ENCODE results near the gene KCND3.

DNA sequence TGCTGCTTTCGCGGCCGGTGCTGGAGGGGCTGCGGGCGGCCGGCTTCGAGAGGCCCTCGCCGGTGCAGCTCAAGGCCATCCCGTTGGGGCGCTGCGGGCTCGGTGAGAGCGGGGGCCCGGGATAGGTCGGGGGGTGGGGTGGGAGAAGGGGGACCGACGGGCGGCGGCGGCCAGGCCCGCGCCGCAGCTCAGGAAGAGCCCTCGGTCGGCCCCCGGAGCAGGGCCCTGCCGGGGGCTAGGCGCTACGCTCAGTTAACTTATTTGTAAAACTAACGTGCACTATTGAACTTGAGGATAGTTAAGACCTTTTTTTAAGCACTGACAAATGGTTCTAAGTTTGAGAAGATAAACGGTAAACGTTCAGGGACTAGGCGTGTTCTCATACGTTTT lies 233.3 kb downstream of the KCND3 start:
- TF ChIP-seq, protein P1, sequence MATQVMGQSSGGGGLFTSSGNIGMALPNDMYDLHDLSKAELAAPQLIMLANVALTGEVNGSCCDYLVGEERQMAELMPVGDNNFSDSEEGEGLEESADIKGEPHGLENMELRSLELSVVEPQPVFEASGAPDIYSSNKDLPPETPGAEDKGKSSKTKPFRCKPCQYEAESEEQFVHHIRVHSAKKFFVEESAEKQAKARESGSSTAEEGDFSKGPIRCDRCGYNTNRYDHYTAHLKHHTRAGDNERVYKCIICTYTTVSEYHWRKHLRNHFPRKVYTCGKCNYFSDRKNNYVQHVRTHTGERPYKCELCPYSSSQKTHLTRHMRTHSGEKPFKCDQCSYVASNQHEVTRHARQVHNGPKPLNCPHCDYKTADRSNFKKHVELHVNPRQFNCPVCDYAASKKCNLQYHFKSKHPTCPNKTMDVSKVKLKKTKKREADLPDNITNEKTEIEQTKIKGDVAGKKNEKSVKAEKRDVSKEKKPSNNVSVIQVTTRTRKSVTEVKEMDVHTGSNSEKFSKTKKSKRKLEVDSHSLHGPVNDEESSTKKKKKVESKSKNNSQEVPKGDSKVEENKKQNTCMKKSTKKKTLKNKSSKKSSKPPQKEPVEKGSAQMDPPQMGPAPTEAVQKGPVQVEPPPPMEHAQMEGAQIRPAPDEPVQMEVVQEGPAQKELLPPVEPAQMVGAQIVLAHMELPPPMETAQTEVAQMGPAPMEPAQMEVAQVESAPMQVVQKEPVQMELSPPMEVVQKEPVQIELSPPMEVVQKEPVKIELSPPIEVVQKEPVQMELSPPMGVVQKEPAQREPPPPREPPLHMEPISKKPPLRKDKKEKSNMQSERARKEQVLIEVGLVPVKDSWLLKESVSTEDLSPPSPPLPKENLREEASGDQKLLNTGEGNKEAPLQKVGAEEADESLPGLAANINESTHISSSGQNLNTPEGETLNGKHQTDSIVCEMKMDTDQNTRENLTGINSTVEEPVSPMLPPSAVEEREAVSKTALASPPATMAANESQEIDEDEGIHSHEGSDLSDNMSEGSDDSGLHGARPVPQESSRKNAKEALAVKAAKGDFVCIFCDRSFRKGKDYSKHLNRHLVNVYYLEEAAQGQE (IDR thresholded peaks at IDR 0.05; ENCODE audit: insufficient read depth in 1 of 2, low read depth in 2 of 2, low read length in 2 of 2): no peak
- TF ChIP-seq POLR2AphosphoS5 (IDR thresholded peaks at IDR 0.05; ENCODE audit: low read depth, low read length) (no peak), TAF1 (IDR thresholded peaks at IDR 0.05; ENCODE audit: borderline replicate concordance, insufficient read depth, low read length) (no peak)

Measured in PFSK-1 (cell line).